CD4-positive, alpha-beta T cell treated with Interleukin-12 subunit alpha and Interleukin-12 subunit beta, for 1 hour (primary cell): ENCODE results near the gene MTOR.
"Not testable (repeated sequence)": the region's sequence is repeated elsewhere in the genome, so short reads cannot be mapped to it uniquely, and the experiment has no call there.

Experiments
- DNase-seq: peaks from one replicate; pipeline ENCODE4 v3.0.0-alpha.2; 2020

MTOR gene

DNA sequence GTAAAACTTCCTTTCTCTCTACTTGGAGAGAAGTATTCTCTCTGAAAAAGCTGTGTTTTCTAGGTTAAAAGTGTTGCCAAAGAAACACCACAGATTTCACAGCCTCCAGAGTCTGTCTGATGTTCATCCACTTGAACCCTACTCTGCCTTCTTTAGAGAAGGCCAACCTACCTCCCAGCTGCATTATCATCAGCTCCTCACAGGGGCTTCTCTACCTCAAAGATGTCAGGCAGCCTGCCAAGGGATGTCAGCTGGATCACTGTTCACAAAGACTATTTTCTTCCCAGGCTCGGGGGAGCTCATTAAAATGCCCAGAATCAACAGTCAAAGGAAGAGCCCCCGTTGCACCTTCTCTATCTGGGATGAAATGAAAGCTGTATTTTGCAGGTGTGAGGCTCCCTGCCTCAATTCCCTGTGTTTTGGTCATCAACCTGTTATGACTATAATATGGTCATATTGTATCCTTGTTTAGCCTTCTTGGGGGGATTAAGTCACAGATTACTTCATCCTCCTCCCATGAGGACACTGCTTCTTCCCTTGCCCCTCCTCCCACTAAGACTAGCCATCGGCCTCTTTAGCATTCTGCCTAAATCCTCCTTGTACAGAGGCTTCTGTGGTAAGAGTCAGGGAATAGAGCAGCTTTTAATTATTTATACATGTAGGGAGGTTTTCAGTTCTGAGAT, 47.5 kb downstream of the MTOR start:
- DNase-seq = no peak

DNA sequence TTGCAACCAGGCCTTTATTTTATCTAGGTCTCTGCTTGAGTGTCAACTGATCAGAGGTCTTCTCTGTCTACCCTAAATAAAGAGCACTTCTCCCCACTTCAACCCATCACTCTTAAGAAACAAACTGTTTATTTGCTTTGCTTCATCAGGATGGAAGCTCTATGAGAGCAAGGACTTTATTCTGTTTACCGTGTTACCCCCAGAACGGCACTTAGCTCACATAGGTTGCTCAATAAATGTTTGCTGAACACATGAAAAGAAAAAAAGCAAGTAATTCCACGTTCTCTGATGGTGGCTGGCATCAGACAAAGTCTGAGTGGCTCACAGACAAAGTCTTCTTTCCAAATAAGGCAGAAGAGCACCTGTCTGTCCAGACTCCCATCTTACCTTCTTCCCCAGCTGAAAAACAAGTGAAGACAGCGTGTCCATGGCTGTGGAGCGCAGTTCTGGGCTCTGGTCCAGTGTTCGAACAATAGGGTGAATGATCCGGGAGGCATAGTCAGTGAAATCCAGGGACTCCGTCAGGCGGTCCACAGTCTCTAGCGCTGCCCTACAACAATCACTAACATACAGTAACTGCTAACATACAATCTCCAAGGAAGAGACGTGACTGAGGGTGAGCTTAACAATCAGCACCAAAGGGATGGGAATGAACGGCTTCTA, 50.3 kb downstream of the MTOR start:
- DNase-seq = no peak

DNA sequence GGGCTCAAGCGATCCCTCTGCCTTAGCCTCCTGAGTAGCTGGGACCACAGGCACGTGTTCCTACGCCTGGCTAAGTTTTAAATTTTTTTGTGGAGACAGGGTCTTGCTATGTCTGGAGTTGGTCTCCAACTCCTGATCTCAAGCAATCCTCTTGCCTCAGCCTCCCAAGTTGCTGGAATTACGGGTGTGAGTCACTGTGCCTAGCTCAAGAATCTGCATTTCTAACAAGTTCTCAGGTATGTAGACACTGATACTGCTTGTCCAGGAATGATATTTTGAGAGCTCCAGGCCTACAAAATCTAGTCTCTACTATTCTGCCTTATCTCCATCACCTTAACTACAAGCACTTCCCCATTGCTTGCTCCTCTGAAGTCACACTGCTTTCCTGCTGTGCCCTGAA, 50.9 kb downstream of the MTOR start:
- DNase-seq = no peak

DNA sequence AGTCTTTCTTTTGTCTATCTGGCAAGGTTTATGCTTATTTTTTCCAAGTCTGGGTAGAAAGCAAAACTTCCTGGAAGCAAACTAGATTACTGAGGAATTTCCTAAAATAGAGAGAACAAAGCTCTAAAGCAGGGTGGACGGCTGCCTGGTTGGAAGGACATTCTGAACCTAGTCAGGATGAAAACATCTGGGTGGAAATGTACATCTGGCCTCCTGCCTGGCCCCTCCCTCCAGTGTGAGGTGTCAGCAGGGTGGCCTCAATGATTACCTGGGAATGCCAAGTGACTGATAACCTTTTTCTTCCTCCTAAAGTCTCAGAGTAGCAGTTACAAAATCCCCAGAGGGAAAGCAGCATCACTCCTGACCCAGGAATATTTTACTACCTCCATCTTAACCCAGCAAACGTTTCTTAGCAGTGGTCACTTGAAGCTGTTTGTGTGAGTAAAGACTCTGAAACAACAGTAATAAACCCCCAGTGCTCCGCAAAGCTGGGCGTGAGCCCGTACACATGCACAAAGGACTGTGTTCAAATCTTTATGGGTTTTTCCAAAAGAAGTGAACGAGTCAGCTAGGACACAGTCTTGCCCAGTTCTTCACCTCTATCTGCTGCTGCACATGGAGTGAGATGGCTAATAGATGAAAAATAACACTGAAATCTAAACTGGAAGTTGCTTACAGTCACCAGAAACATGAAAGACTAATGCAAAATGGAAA, 54.3 kb downstream of the MTOR start:
- DNase-seq = no peak

DNA sequence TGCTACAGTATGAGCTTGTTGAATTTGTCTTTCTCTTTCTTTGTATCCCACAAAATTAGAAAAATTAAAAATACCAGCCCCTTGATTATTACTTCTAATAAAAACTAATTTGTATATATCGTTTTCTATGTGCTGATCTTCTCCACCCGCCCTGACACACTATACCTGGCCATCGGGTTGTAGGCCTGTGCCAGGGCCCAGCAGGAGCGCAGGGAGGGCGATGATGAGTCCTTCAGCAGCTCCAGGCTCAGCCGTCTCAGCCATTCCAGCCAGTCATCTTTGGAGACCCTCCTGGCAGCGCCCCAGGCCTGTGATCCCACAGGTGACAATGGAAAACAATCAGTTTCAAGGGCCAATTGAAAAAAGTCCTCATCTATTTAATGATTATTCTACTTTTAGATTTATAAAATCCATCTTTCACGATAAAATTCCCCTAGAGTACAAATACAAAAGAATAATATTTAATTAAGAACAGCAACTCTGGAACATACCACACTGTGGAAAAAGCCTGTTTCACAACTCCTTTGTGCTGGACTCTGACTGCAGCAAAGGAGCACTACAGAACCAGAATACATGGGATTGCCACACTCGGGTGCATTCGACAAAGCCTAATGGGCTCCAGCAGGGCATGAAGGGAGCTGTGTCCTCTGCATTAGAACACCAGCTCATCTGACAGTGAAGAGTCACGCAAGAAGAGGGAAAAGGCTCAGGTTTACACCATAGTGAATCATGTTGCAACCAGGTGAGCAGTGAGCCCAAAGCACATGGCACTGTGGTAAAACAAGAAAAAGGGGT, 57.8 kb downstream of the MTOR start:
- no peak for DNase-seq

DNA sequence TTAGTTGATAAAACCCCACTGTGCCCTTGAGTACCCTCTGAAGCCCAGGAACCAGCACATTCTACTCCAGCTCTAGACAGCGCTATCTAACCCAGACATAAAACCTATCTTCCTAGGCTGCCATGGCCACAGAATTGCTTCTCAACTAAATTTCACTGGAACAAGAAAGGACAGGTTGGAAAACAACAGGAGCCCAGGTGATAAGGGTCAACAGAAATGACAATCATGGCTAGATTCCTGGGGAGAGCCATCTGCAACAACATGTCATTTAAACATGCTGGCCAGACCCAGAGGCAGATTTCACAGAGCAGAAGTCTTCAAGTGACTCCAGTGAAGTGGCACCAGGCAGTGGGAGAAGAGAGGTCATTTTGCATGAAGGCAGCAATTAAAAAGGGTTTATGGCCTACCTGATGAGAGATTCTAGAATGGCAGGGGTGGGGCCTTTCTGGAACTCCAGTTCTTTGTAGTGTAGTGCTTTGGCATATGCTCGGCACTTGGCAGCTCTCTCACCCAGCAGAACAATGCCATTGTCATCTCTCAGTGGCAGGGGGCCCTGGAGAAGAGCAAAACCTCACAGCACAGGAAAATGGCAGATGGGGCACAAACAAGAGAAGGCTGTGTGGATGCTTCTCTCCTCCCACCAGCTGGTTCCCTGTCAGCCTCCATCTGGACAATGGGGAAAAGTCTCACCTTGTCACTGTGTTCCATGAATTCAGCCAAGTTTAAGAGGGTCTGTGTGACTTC, 63.3 kb downstream of the MTOR start:
- DNase-seq = no peak

DNA sequence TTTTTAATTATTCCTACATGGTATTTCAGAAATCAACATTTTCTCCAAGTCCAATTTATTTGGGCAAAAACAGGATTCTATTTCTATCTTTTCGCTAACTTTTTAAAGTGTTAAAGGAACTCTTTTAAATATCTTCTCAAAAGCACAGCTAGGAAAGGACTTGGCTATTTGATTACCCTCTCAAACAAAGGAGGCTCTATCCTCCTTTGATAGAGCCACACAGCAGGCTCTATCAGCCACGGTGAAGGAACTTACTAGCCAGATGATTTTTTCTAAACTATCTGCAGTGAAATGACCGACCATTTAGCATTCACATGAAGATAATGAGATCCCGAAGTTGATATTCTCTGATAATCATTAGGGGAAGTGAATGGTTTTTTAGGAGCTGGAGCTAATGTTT, 64.1 kb downstream of the MTOR start:
- DNase-seq = no peak

DNA sequence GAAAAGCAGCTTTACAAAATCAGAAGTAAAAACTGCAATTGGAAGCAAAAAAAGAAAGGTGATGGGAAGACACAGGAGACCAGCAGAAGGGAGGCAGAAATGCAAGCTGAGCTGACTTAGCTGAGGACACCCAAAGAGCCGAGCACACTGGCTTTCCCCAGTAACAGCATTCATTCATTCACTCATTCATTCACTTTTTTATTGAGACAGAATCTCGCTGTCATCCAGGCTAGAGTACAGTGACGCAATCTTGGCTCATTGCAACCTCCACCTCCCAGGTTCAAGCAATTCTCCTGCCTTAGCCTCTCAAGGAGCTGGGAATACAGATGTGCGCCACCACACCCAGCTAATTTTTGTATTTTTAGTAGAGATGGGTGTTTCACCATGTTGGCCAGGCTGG, 65.0 kb downstream of the MTOR start:
- DNase-seq = no peak

DNA sequence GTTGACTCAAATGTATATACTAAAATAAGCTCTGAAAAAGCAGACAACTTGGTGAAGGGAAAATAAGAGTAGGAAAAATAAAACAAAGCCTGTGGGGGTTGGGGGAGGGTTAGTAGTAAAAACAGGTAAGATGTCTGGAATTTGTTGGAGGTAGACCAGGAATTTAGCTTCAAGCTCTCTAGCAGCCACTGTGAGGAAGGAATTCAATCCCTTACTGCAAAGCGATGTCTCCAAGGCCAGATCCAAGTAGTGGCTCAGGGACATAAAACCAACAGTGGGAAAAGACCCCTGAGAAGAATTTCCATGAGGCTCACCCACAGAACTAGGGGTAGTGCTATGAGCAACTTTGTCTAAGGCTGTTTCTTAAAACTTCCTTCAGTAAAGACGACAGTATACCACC, 65.4 kb downstream of the MTOR start:
- no peak for DNase-seq

DNA sequence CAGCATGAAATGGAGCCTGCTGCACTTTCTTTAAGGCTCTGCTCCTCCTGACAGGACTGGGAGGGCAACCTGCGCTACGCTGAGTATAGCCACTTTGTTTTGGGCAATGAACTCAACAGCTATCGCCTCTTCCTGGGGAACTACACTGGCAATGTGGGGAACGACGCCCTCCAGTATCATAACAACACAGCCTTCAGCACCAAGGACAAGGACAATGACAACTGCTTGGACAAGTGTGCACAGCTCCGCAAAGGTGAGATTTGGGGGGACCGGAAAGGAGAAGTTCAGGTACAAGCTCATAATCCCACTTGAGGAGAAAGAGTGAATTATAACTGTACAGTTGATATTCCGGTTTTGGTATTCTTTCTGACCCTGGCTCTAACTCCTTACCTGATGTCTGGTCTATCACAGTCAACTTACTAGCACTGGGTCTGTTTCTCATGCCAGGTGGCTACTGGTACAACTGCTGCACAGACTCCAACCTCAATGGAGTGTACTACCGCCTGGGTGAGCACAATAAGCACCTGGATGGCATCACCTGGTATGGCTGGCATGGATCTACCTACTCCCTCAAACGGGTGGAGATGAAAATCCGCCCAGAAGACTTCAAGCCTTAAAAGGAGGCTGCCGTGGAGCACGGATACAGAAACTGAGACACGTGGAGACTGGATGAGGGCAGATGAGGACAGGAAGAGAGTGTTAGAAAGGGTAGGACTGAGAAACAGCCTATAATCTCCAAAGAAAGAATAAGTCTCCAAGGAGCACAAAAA, 67.8 kb downstream of the MTOR start:
- no peak for DNase-seq

DNA sequence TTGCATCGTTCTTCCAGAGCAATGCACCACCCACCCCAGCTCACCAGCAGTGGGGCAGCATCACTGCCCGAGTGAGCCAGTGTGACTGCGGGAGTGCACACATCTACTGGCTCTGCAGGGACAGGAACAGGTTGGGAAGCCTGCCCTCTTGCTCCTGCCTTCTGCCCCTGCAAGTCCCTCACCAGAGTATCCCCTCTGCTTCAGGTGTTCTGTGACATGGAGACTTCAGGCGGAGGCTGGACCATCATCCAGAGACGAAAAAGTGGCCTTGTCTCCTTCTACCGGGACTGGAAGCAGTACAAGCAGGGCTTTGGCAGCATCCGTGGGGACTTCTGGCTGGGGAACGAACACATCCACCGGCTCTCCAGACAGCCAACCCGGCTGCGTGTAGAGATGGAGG, 69.0 kb downstream of the MTOR start:
- DNase-seq = no peak

DNA sequence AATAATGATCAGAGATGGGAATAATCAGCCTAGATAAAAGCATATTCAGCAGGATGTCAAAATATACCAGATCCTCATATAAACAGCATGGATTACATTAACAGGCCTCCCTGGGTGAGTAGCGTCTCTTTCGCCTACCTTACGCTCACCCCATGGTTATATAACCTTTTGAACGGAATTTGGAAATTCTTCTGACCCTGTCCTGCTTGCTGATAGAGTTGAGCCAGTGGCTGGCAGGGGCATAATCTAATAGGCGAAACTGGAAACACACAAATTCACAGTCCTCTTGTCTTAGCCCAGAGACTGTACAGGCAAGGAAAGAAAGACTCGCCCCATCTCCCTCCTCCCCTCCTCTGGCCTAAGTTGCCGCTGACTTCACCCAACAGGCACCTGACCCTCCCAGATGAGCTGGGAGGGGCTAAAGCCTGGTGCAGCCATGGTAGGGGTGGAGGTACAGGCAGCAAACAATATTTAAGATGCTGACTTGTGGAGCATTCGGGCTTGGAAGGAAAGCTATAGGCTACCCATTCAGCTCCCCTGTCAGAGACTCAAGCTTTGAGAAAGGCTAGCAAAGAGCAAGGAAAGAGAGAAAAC, 73.4 kb downstream of the MTOR start, which contains the start of gene ANGPTL7:
Gene ANGPTL7, plus strand, starts transcription at position 498 of the 594 bp plus-strand sequence. CDS start 225 bp downstream, outside the sequence.
- no peak for DNase-seq

DNA sequence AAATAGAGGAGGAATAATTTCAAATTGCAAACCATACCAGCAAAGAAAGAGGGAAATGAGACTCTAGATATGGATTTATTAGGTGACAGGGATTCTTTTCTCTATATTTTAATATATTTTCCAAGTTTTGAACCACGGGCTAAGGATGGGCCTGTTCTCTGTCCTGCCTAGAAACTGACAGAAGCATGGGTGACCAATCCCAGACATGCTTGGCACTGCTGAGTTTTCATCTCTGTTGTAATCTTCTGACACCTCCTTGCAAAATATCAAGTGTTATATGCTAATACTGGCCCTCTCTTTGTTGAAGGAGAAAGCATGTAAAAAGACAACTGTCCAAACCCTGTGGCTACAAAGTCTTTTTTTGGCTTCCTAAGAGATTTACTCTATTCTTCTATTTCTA, 74.0 kb downstream of the MTOR start:
- no peak for DNase-seq

DNA sequence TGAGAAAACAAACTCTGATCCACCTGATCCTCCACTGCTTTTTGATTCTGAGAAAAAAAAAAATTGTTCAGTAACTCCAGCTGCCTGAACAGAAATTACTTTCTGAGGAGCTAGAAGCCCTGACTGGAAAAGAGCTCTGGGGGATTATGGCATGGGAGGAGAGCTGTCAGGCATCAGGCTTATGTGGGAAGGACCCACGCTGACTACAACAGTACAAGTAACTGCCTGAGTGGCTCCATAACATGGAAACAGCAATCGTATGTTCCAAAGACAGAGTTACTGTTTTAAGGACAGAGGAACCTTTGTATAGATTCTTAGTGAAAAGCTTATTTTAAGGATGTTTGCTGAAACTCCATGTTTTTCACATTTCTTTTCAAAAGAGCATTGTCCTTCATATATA, 74.4 kb downstream of the MTOR start:
- DNase-seq = no peak

DNA sequence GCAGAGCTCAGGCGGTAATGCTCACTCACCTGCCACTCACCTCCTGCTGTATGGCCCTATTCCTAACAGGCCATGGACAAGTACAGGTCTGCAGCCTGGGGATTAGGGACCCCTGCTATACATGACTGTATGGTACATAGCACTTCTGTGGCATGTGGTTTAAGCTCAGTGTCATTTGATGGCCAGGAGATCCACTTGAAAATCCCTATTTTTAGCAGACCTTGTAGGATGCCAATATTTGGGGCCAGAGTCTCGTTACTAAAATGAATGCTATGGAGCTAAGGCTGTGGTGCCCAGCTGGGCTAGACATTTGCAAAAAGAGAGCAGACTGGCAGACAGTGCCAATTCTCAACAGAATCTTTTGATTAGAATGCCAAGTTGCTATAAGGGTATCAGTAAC, 74.9 kb downstream of the MTOR start:
- DNase-seq = no peak

DNA sequence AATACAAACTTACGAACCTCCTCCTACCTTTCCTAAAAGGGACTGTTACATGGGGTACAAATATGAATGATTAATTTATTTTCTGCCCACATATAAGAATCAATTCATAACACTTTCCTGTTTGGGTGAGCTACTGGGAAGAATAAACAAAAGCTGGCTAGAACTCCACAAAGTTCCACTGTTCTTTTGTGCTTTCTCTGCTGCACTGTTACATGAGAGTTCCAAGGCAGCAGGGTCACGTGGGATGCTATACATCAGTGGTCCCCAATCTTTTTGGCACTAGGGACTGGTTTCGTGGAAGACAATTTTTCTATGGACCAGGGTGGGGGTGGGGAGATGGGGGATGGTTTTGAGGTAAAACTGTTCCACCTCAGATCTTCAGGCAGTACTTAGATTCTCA, 75.4 kb downstream of the MTOR start:
- DNase-seq = no peak

DNA sequence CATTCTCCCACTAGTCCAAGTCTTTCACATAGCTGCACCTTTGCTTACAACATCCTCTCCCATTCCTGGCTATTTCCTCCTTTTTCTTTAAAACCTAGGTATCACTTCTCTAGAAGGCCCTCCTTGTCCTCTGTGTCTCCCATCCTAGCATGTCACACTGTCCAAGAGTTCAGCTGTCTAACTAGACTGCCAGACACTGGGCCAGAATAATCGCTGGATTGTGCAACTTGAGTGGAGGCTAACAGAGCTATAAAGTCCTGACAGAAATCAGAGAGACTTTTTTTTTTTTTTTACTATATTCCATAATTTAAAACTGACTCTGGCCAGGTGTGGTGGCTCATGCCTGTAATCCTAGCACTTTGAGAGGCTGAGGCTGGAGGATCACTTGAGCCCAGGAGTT, 77.4 kb downstream of the MTOR start:
- no peak for DNase-seq

DNA sequence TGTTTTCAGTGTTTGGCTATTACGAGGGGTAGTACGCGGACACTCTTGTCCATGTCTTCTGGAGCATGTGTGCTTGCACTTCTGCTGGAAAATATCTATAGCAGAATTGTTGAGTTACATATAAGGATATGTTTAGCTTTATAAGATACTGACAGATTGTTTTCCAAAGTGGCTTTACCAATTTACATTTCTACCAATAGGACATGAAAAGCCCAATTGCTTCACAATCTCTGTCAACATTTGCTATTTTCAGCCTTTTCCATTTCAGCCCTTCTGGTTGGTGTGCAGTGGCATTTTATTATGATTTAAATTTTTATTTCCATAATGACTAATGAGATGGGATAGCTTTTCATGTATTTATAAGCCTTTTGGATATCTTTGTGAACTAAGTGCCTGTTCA, 79.5 kb downstream of the MTOR start:
- no peak for DNase-seq

DNA sequence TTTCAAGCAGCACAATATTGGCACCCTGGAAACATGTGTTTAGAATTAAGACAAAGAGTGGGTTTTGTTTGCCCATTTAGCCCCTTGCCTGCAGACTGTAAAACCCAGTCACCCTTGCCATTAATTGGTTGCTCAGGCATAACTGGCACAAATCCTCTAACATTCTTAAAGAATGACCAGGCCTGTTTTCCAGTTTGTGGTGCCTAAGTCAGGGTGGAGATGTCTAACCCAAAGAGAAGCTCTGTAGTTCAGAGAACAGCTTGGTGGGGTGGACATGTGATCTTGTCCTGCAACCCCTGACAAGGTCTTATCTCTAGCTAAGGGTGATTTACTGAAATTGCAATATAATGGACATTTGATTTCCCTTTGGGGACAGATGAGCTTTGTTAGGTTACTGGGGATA, 82.0 kb downstream of the MTOR start:
- no peak for DNase-seq

DNA sequence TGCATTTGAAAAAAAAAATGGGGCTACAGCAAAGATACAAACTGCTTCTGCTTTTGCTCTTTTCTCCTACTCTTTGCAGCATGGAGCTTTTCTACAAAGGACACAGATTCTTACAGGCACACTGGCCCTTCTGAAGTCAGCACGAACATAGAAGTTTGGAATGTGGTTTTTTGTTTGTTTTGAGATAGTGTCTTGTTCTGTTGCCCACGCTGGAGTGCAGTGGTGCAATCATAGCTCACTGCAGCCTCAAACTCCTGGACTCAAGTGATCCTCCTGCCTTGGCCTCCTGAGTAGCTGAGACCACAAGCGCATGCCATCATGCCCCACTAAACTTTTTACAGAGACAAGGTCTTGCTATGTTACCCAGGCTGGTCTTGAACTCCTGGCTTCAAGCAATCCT, 82.6 kb downstream of the MTOR start:
- DNase-seq = not testable (repeated sequence)

DNA sequence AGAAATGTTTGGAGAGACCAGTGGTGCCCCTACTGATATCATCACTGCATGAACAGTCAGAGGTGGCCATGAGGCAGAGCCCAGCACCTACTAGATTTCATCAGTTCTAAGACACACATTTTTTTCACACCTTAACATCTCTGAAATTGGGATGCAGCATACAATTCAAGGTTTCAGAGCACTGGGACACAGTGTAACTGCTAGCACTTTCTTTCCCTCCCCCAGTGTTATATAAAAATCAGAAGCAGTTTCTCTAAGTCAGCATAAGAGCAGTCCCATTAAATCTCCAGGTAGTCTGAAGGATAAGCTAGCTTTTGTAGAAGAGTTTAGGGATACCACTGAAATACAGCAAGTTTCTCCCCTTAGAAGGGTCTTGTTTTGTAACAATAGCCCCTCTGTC, 83.2 kb downstream of the MTOR start:
- DNase-seq = no peak
